ENCODE results near the gene NINL.

NINL gene

GRCh38 chr20:25543068-25543467 is 42.3 kb downstream of the NINL start:
- DNase-seq (ENCODE audit: low read depth, low spot score), result peak; percentile 64
- in situ Hi-C loops (cut with HindIII; ENCODE audit: low sequenced_read_pairs), result no loop called here

GRCh38 chr20:25541676-25542075 is 43.7 kb downstream of the NINL start:
- no peak overlapping the region for H3K4me3 ChIP-seq (ENCODE audit: low read depth, low read length)
- in situ Hi-C loops (cut with HindIII; ENCODE audit: low sequenced_read_pairs), result no loop called here
- TF ChIP-seq, protein P1, sequence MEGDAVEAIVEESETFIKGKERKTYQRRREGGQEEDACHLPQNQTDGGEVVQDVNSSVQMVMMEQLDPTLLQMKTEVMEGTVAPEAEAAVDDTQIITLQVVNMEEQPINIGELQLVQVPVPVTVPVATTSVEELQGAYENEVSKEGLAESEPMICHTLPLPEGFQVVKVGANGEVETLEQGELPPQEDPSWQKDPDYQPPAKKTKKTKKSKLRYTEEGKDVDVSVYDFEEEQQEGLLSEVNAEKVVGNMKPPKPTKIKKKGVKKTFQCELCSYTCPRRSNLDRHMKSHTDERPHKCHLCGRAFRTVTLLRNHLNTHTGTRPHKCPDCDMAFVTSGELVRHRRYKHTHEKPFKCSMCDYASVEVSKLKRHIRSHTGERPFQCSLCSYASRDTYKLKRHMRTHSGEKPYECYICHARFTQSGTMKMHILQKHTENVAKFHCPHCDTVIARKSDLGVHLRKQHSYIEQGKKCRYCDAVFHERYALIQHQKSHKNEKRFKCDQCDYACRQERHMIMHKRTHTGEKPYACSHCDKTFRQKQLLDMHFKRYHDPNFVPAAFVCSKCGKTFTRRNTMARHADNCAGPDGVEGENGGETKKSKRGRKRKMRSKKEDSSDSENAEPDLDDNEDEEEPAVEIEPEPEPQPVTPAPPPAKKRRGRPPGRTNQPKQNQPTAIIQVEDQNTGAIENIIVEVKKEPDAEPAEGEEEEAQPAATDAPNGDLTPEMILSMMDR (IDR thresholded peaks at IDR 0.05; ENCODE audit: low read depth, low read length), result no peak
- peak; percentile 38 for DNase-seq (ENCODE audit: low read depth, low spot score)

More at GRCh38 chr20:25543068-25543467, 42.3 kb downstream of the NINL start:
- no peak overlapping the region for H3K4me3 ChIP-seq (ENCODE audit: low read depth, low read length)
- TF ChIP-seq, protein P1 (IDR thresholded peaks at IDR 0.05; ENCODE audit: low read depth, low read length), result no peak

- TF ChIP-seq, protein P1 (IDR thresholded peaks at IDR 0.05; ENCODE audit: low read depth, low read length), result peak; percentile 48
- DNase-seq (ENCODE audit: low read depth, low spot score), result peak; percentile 20
- in situ Hi-C loops (cut with HindIII; ENCODE audit: low sequenced_read_pairs), result no loop called here
- H3K4me3 ChIP-seq (ENCODE audit: low read depth, low read length), result no peak overlapping the region
Measured at GRCh38 chr20:25539742-25540672, 45.3 kb downstream of the NINL start.

DNA sequence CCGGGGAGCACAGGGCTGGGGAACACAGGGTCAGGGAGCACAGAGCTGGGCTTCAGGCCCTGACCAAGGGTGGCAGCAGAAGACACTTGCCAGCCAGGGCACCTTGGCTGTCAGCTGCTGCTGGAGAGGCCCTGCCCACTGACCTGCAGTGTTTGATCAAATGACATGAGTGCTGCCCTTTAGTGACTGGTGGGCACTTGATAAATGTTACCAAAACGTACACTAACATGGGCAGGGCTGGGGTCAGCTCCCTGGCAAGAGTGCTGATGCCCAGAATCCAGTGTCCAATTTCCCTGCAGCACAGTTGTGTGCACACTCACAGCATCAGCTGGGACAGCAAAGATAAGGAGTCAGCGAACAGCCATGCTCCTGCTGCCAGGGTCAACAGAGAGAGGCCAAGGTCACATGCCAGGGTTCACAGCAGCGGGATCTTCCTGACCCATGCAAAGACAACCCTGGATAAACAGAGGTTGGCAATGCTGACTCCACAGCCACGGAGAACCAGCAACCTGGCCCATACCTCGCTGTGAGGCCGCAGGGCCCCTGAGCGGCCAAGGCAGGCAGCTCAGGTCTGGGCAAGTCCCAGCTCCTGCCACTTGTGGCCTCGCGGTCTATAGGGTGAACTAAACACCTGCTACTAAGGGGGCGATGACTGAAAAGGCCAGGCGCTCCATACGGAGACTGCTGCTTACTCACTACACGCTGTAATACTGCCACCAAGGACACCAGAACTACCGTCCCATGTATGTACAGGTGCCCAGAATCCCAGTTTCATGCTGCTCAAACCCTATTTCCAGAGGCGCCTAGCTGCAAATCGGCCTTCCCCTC is 46.3 kb downstream of the NINL start:
- in situ Hi-C loops (cut with HindIII; ENCODE audit: low sequenced_read_pairs), result no loop called here
- no peak for DNase-seq (ENCODE audit: low read depth, low spot score)
- TF ChIP-seq, protein P1 (IDR thresholded peaks at IDR 0.05; ENCODE audit: low read depth, low read length), result no peak
- H3K4me3 ChIP-seq (ENCODE audit: low read depth, low read length), result no peak overlapping the region

DNA sequence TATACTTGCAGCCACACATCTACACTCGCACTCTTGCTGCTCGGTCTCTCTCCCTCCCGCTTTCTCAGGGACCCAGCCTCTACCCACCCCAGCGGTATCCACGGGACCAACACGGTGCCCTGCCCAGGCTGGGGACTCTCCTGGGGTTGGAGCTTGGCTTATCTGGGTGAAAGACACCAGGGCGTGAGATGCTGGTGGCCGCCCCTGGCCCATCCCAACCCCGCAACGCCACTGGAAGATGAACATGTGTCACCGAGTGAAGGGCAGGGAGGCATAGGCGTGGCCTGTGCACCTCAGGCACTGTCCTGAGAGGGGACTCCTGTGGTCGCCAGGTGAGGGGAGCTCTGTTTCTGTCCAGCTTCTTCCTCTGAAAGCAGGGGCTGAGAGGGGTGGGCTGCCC is 47.4 kb downstream of the NINL start:
- DNase-seq (ENCODE audit: low read depth, low spot score), result no peak
- H3K4me3 ChIP-seq (ENCODE audit: low read depth, low read length), result no peak overlapping the region
- in situ Hi-C loops (cut with HindIII; ENCODE audit: low sequenced_read_pairs), result no loop called here
- TF ChIP-seq, protein P1 (IDR thresholded peaks at IDR 0.05; ENCODE audit: low read depth, low read length), result no peak

- TF ChIP-seq, protein P1 (IDR thresholded peaks at IDR 0.05; ENCODE audit: low read depth, low read length), result no peak
- no peak overlapping the region for H3K4me3 ChIP-seq (ENCODE audit: low read depth, low read length)
- in situ Hi-C loops (cut with HindIII; ENCODE audit: low sequenced_read_pairs), result no loop called here
- no peak for DNase-seq (ENCODE audit: low read depth, low spot score)
Measured at GRCh38 chr20:25535762-25536161, 49.6 kb downstream of the NINL start.
